HCT116 (cell line): ENCODE data around the gene SRRT. TPM values are rescaled to one million over a fixed set of nuclear protein-coding genes. Genes with fewer than 3 reads are reported as not detected.

Source experiments
- ATAC-seq: fragments of 200-7000 bp; cut with Tn5 transposase; 2 replicates; pipeline ENCODE4 v1.9.1; 2020; ENCODE audit warnings: mild to moderate bottlenecking, moderate library complexity
- BruUV-seq: library from RNA; stranded (reverse); fragments of 400-500 nt; replicated peaks from 2 replicates; lab custom pipeline; 2021; lab: Mats Ljungman, UMichigan
- CTCF ChIA-PET: fragments of 300-600 bp; sonication (Branson Sonifier 250); formaldehyde crosslinking; loops from one replicate; lab custom pipeline; 2021; ENCODE audit warnings: antibody characterized with exemption; lab: Charles Lee
- POLR2A ChIA-PET: fragments of 300-600, 350-600 bp; sonication (Branson Sonifier 250); formaldehyde crosslinking; loops from one replicate; lab custom pipeline; 2021; ENCODE audit warnings: antibody characterized with exemption; lab: Charles Lee
- RAD21 ChIA-PET, 2 experiments: fragments of 300-600 bp; sonication (Branson Sonifier 250); formaldehyde crosslinking; loops; one replicate each; lab custom pipeline; 2023; ENCODE audit warnings: low total read pairs in 2 of 2; ENCODE audit not compliant: uncharacterized antibody in 2 of 2, unreplicated experiment in 2 of 2, low non-redundant PET in 1 of 2; lab: Charles Lee
- DNase-seq: peaks from one replicate; pipeline ENCODE4 v3.0.0-alpha.2; 2010; ENCODE audit warnings: low read depth, low spot score
- H2AFZ ChIP-seq: fragments of 200-600 bp; shearing (Covaris generic), sonication (generic); 2 replicates; pipeline ENCODE4 v1.6.1; 2017; ENCODE audit warnings: low read depth, mixed run types, mixed read lengths, antibody characterized with exemption, low read length; ENCODE audit not compliant: poor library complexity, severe bottlenecking
- H3K27ac ChIP-seq: 2 replicates; pipeline ENCODE4 v1.5.1; 2012; ENCODE audit warnings: low read depth, low read length
- H3K27me3 ChIP-seq: fragments of 200-600 bp; sonication (generic); 2 replicates; pipeline ENCODE4 v1.6.1; 2016; ENCODE audit warnings: mixed run types, low read length, mixed read lengths; ENCODE audit not compliant: insufficient read depth
- H3K36me3 ChIP-seq, 2 experiments: fragments of 200-500 bp in 1 of 2; fragments of 200-600 bp in 1 of 2; sonication (Bioruptor generic) in 1 of 2; sonication (generic) in 1 of 2; 2 replicates each; pipeline versions ENCODE4 v1.5.1 to v1.6.1; 2014 to 2016; ENCODE audit warnings: low read length in 2 of 2, inconsistent platforms in 1 of 2, mixed read lengths in 1 of 2, mixed run types in 1 of 2; ENCODE audit not compliant: insufficient read depth in 2 of 2, control insufficient read depth in 1 of 2
- H3K4me1 ChIP-seq, 2 experiments: fragments of 200-600 bp in 1 of 2; sonication (generic) in 1 of 2; 2 replicates each; pipeline versions ENCODE4 v1.5.1 to v1.6.1; 2012 to 2017; ENCODE audit warnings: low read length in 2 of 2, inconsistent platforms in 1 of 2, mild to moderate bottlenecking in 1 of 2, mixed read lengths in 1 of 2, mixed run types in 1 of 2, moderate library complexity in 1 of 2; ENCODE audit not compliant: insufficient read depth in 2 of 2, control insufficient read depth in 1 of 2
- H3K4me2 ChIP-seq: fragments of 200-600 bp; sonication (generic); 2 replicates; pipeline ENCODE4 v1.6.1; 2017; ENCODE audit warnings: mixed run types, low read length, mixed read lengths
- H3K4me3 ChIP-seq, 2 experiments: fragments of 200-600 bp in 1 of 2; sonication (generic) in 1 of 2; replicated peaks in 1 of 2; 2 replicates each; pipeline ENCODE4 v1.5.1; 2011 to 2016; ENCODE audit warnings: low read length in 2 of 2, control low read depth in 1 of 2, low read depth in 1 of 2, mild to moderate bottlenecking in 1 of 2, mixed read lengths in 1 of 2, mixed run types in 1 of 2
- H3K79me2 ChIP-seq: fragments of 200-600 bp; sonication (generic); 2 replicates; pipeline ENCODE4 v1.6.1; 2017; ENCODE audit warnings: mild to moderate bottlenecking, mixed run types, low read length, moderate library complexity, mixed read lengths; ENCODE audit not compliant: insufficient read depth
- H3K9ac ChIP-seq: fragments of 200-600 bp; sonication (generic); 2 replicates; pipeline ENCODE4 v1.6.1; 2016; ENCODE audit warnings: low read length, mixed read lengths
- H3K9me2 ChIP-seq: fragments of 200-600 bp; sonication (generic), shearing (Covaris generic); 2 replicates; pipeline ENCODE4 v1.6.1; 2017; ENCODE audit warnings: mixed run types, mild to moderate bottlenecking, moderate library complexity; ENCODE audit not compliant: insufficient read depth
- H3K9me3 ChIP-seq, 2 experiments: fragments of 200-500 bp in 1 of 2; fragments of 200-600 bp in 1 of 2; sonication (Bioruptor generic) in 1 of 2; sonication (generic) in 1 of 2; 2 replicates each; pipeline ENCODE4 v1.6.1; 2014 to 2017; ENCODE audit warnings: low read length in 2 of 2, mixed read lengths in 2 of 2, inconsistent platforms in 1 of 2, low read depth in 1 of 2, mild to moderate bottlenecking in 1 of 2, mixed run types in 1 of 2, moderate library complexity in 1 of 2; ENCODE audit not compliant: control insufficient read depth in 1 of 2, insufficient read depth in 1 of 2
- H4K20me1 ChIP-seq: fragments of 200-600 bp; sonication (generic), shearing (Covaris generic); 2 replicates; pipeline ENCODE4 v1.6.1; 2017; ENCODE audit warnings: mixed run types, mild to moderate bottlenecking, moderate library complexity; ENCODE audit not compliant: insufficient read depth
- CBX3 ChIP-seq: IDR thresholded peaks from 2 replicates; pipeline ENCODE4 v1.6.1; 2012; ENCODE audit warnings: low read depth
- CEBPB ChIP-seq: IDR thresholded peaks from 2 replicates; pipeline ENCODE4 v1.6.1; 2012; ENCODE audit warnings: low read depth
- EGR1 ChIP-seq: IDR thresholded peaks from 2 replicates; pipeline ENCODE4 v1.6.1; 2012; ENCODE audit warnings: low read depth
- ELF1 ChIP-seq: IDR thresholded peaks from 2 replicates; pipeline ENCODE4 v1.6.1; 2012; ENCODE audit warnings: low read depth, borderline replicate concordance
- EZH2 ChIP-seq: fragments of 200-600 bp; sonication (generic); IDR thresholded peaks from 2 replicates; pipeline ENCODE4 v1.6.1; 2017; ENCODE audit warnings: antibody characterized with exemption, mixed run types
- EZH2phosphoT487 ChIP-seq: fragments of 200-600 bp; IDR thresholded peaks from 2 replicates; pipeline ENCODE4 v1.6.1; 2018; ENCODE audit warnings: antibody characterized with exemption, borderline replicate concordance
- POLR2A ChIP-seq: IDR thresholded peaks from 2 replicates; pipeline ENCODE4 v1.7.0; 2011; ENCODE audit warnings: borderline replicate concordance; ENCODE audit not compliant: insufficient read depth, insufficient read length; ENCODE audit errors: extremely low read depth
- SP1 ChIP-seq: IDR thresholded peaks from 2 replicates; pipeline ENCODE4 v1.6.1; 2012; ENCODE audit warnings: low read depth
- SRF ChIP-seq: IDR thresholded peaks from 2 replicates; pipeline ENCODE4 v1.6.1; 2012; ENCODE audit warnings: low read depth
- TCF7L2 ChIP-seq: IDR thresholded peaks from 2 replicates; pipeline ENCODE4 v1.7.0; 2011; ENCODE audit warnings: borderline replicate concordance, inconsistent platforms; ENCODE audit not compliant: insufficient read depth, insufficient read length; ENCODE audit errors: extremely low read depth
- YY1 ChIP-seq: IDR thresholded peaks from 2 replicates; pipeline ENCODE4 v1.6.1; 2011; ENCODE audit warnings: low read length, low read depth, moderate library complexity, mild to moderate bottlenecking; ENCODE audit not compliant: insufficient replicate concordance; ENCODE audit errors: extremely low read depth
- ZFX ChIP-seq: fragments of 450-650 bp; IDR thresholded peaks from 2 replicates; pipeline ENCODE4 v1.6.1; 2017
- ZNF274 ChIP-seq: fragments of 200-500 bp; sonication (Bioruptor generic); IDR thresholded peaks from 2 replicates; pipeline ENCODE4 v1.6.1; 2014; ENCODE audit warnings: mild to moderate bottlenecking, low read depth, low read length, inconsistent platforms
- intact Hi-C: fragments of 100-400 bp; cut with micrococcal nuclease; formaldehyde crosslinking; loops from 2 replicates; pipeline ENCODE4 v1.10.0; 2022
- total RNA-seq: library from RNA; stranded (reverse); gene quantifications from one replicate; pipeline ENCODE4 v1.2.1, GENCODE V29; 2021; ENCODE audit not compliant: unreplicated experiment
- TF ChIP-seq, protein P1 (sequence below): IDR thresholded peaks from 2 replicates; pipeline ENCODE4 v1.6.1; 2012
- TF ChIP-seq, protein P2 (sequence below): IDR thresholded peaks from 2 replicates; pipeline ENCODE4 v1.6.1; 2011; ENCODE audit warnings: mild to moderate bottlenecking, low read length, moderate library complexity; ENCODE audit not compliant: insufficient replicate concordance; ENCODE audit errors: extremely low read depth

Gene SRRT
- total RNA-seq, 1 experiment from 2014 or later: 252 TPM

DNA sequence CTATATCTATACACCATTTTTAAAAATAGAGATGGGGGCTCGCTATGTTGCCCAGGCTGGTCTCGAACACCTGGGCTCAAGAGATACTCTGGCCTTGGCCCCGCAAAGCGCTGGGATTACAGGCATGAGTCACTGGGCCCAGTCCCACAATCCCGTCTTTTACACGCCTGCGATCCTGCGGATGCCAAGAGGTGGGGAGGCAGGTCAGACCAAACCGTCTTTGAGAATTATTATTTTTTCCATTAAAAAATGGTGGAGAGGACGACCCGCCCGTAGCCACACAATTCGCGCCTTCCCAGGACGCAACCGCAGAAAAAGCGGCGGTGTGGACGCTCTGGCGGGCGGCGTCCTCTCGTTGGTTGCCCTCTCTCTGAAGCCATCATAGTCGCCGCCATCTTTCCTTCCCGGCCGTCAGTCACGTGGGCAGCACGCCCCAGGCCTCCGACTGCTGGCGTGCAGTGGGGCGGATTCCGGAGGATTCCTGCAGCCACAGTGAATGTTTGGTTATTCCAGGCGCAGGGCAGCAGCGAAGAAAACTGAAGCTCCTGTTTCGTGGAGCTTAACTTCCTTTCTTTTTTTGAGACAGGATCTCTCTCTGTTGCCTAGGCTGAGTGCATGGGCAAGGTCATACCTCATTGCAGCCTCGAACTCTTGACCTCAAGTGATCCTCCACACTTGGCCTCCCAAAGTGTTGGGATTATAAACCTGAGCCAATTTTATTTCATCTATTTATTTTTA, 37.6 kb upstream of the SRRT start (continued):
- TF ChIP-seq SRF (no peak), CBX3 (peak; percentile 94), SP1 (peak; percentile 56), ZFX (peak; percentile 41; the same call in 1 of the 2 replicates)

DNA sequence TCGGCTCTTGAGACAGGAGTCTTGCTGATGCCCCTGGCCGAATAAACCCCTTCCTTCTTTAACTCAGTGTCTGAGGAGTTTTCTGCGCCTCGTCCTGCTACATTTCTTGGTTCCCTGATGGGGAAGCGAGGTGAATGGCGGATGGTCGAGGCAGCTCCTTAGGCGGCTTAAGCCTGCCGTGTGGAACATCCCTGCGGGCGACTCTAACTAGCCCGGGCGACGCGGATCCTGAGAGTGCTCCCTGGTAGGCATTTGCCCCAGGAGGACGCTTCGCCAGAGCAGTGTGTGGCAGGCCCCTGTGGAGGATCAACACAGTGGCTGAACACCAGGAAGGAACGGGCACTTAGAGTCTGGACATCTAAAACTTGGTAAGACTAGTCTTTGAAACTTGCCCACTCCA, 35.5 kb upstream of the SRRT start:
- DNase-seq (no peak), ATAC-seq (no peak)
- Histone ChIP-seq H3K79me2 (no peaks in the 10 kb centered on the region), H3K9me2 (no peaks in the 10 kb centered on the region), H3K27me3 (no peaks in the 10 kb centered on the region), H3K4me3 (no peak overlapping the region), H3K9ac (no peak overlapping the region), H3K9me3 (no peaks in the 10 kb centered on the region), H4K20me1 (no peaks in the 10 kb centered on the region), H3K4me1 (peaks cover 10 to 19% of the 10 kb centered on the region in 2 experiments), H3K4me2 (no peak overlapping the region), H3K36me3 (no peaks in the 10 kb centered on the region), H3K27ac (no peak overlapping the region), H2AFZ (no peak overlapping the region)
- TF ChIP-seq ZNF274 (no peak), CEBPB (no peak), YY1 (no peak), SRF (no peak), EZH2phosphoT487 (no peak), TCF7L2 (no peak), EGR1 (no peak), POLR2A (no peak), EZH2 (no peak), CBX3 (no peak), ELF1 (no peak)
- TF ChIP-seq, protein P1, sequence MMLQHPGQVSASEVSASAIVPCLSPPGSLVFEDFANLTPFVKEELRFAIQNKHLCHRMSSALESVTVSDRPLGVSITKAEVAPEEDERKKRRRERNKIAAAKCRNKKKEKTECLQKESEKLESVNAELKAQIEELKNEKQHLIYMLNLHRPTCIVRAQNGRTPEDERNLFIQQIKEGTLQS: no peak
- TF ChIP-seq, protein P2, sequence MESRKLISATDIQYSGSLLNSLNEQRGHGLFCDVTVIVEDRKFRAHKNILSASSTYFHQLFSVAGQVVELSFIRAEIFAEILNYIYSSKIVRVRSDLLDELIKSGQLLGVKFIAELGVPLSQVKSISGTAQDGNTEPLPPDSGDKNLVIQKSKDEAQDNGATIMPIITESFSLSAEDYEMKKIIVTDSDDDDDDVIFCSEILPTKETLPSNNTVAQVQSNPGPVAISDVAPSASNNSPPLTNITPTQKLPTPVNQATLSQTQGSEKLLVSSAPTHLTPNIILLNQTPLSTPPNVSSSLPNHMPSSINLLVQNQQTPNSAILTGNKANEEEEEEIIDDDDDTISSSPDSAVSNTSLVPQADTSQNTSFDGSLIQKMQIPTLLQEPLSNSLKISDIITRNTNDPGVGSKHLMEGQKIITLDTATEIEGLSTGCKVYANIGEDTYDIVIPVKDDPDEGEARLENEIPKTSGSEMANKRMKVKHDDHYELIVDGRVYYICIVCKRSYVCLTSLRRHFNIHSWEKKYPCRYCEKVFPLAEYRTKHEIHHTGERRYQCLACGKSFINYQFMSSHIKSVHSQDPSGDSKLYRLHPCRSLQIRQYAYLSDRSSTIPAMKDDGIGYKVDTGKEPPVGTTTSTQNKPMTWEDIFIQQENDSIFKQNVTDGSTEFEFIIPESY: no peak
- RAD21 ChIA-PET: no interaction called here
- BruUV-seq: no TSS peak
- POLR2A ChIA-PET: no interaction called here
- CTCF ChIA-PET: no interaction called here
- intact Hi-C loops: no loop called here
